K562 (cell line): ENCODE data around the gene C6orf89. TPM values are rescaled to one million over a fixed set of nuclear protein-coding genes. Genes with fewer than 3 reads are reported as not detected.

ENCODE experiments used
- COPS2 ChIP-seq: fragments of 450-650 bp; conservative IDR thresholded peaks from 2 replicates; pipeline ENCODE4 v1.6.1; 2016; ENCODE audit warnings: mild to moderate bottlenecking, moderate library complexity
- FOXJ3 ChIP-seq: sonication (generic); formaldehyde crosslinking; IDR thresholded peaks from 2 replicates; pipeline ENCODE4 v1.4.0; 2020; ENCODE audit warnings: mild to moderate bottlenecking, missing genetic modification reagents
- GATAD2A ChIP-seq: fragments of 450-650 bp; IDR thresholded peaks from 2 replicates; pipeline ENCODE4 v1.6.1; 2017
- SNRNP70 ChIP-seq: fragments of 200-400 bp; formaldehyde crosslinking; optimal IDR thresholded peaks from 2 replicates; pipeline ENCODE3; 2017; ENCODE audit warnings: low read depth, low read length
- TEAD4 ChIP-seq, 2 experiments: sonication (generic) in 1 of 2; formaldehyde crosslinking in 1 of 2; IDR thresholded peaks; 2 replicates each; pipeline versions ENCODE4 v1.6.1 to v1.8.0; 2012 to 2022; ENCODE audit warnings: borderline replicate concordance in 1 of 2, inconsistent platforms in 1 of 2, low read length in 1 of 2, mild to moderate bottlenecking in 1 of 2, missing genetic modification reagents in 1 of 2
- ZNF431 ChIP-seq: sonication (generic); formaldehyde crosslinking; IDR thresholded peaks from 2 replicates; pipeline ENCODE4 v1.8.0; 2022; ENCODE audit warnings: mild to moderate bottlenecking, missing genetic modification reagents
- polyA plus RNA-seq, 8 experiments: library from polyadenylated mRNA; depleted of rRNA in 4 of 8; stranded (reverse) in 5 of 8; unstranded in 3 of 8; fragments of >200 nt; fragmentation: Nextera tagmentation in 2 of 8; fragmentation: Illumina TruSeq in 1 of 8; extraction: Ambion mirVana in 2 of 8; extraction: Trizol in 1 of 8; gene quantifications; 2 replicates each; pipeline versions ENCODE4 v1.2.1 to v1.2.3, GENCODE V29; 2011 to 2014; ENCODE audit warnings: inconsistent platforms in 1 of 8, missing spikeins in 1 of 8
- total RNA-seq, 7 experiments: library from RNA; depleted of rRNA in 6 of 7; stranded (reverse); fragments of >200 nt in 6 of 7; fragmentation: Illumina TruSeq in 2 of 7; extraction: Trizol in 2 of 7; gene quantifications; 2 replicates each; pipeline versions ENCODE4 v1.2.1 to v1.2.3, GENCODE V29; 2011 to 2021; ENCODE audit warnings: low replicate concordance in 1 of 7
- TF ChIP-seq, protein P1 (sequence below): fragments of 450-650 bp; IDR thresholded peaks from 2 replicates; pipeline ENCODE4 v1.6.1; 2016; ENCODE audit warnings: mild to moderate bottlenecking, moderate library complexity
- TF ChIP-seq, protein P2 (sequence below): sonication (generic); formaldehyde crosslinking; IDR thresholded peaks from 2 replicates; pipeline ENCODE4 v1.4.0; 2020; ENCODE audit warnings: mild to moderate bottlenecking, missing genetic modification reagents
- TF ChIP-seq, protein P3 (sequence below): fragments of 250-450 bp; sonication (Bioruptor Pico); IDR thresholded peaks from 2 replicates; pipeline ENCODE4 v1.5.0; 2021; ENCODE audit warnings: mild to moderate bottlenecking, moderate library complexity

The C6orf89 gene
- total and polyA plus RNA-seq, 9 of the 15 experiments (the other 6 are each of a cell fraction or from before 2014, with no cell fraction given) = 35.2 to 111 (median 58.5) TPM

DNA sequence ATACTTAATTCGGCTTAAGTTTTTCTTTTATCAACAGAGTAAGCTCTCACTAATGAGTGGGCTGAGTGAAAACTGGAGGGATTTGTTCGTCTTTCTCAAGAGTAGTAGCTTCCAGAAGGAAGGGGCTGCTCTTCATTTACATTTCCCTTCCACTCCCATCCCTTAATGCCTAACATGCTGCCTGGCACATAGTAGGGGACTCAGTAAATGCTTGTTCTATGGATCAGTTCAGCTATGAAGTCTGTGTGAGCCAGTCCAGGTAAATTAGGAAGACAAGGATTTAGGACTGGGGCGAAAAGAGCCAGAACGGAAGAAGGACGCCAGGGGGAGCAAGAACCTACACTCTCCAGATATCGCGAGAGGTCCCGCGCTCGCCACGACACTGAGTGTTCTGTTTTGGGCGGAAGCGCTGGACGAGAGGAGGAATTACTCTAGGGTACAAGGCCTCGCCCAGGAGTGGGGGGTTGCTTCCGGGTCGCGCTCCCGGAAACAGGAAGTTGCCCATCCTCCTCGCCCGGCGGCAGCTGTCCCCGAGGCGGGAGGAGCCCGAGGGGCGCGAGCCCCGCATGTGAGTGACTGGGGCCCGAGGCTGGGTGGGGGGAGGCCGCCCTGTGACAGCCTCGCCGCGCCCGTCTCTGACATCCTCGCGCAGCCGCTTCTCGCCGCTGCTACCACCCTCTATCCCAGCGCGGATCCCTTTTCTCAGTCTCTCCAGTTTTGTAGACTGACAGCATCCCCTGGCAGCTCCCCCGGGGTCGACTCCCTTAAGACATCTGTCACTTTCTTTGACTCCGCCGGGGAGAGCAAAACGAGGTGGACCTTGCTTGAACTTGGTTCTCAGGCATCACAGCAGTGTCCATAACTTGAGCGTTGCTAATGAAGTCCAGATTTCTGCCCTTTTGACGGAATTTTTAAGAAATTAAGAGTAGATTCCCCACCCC, at the start of gene C6orf89 (continued):
- TF ChIP-seq, protein P1, sequence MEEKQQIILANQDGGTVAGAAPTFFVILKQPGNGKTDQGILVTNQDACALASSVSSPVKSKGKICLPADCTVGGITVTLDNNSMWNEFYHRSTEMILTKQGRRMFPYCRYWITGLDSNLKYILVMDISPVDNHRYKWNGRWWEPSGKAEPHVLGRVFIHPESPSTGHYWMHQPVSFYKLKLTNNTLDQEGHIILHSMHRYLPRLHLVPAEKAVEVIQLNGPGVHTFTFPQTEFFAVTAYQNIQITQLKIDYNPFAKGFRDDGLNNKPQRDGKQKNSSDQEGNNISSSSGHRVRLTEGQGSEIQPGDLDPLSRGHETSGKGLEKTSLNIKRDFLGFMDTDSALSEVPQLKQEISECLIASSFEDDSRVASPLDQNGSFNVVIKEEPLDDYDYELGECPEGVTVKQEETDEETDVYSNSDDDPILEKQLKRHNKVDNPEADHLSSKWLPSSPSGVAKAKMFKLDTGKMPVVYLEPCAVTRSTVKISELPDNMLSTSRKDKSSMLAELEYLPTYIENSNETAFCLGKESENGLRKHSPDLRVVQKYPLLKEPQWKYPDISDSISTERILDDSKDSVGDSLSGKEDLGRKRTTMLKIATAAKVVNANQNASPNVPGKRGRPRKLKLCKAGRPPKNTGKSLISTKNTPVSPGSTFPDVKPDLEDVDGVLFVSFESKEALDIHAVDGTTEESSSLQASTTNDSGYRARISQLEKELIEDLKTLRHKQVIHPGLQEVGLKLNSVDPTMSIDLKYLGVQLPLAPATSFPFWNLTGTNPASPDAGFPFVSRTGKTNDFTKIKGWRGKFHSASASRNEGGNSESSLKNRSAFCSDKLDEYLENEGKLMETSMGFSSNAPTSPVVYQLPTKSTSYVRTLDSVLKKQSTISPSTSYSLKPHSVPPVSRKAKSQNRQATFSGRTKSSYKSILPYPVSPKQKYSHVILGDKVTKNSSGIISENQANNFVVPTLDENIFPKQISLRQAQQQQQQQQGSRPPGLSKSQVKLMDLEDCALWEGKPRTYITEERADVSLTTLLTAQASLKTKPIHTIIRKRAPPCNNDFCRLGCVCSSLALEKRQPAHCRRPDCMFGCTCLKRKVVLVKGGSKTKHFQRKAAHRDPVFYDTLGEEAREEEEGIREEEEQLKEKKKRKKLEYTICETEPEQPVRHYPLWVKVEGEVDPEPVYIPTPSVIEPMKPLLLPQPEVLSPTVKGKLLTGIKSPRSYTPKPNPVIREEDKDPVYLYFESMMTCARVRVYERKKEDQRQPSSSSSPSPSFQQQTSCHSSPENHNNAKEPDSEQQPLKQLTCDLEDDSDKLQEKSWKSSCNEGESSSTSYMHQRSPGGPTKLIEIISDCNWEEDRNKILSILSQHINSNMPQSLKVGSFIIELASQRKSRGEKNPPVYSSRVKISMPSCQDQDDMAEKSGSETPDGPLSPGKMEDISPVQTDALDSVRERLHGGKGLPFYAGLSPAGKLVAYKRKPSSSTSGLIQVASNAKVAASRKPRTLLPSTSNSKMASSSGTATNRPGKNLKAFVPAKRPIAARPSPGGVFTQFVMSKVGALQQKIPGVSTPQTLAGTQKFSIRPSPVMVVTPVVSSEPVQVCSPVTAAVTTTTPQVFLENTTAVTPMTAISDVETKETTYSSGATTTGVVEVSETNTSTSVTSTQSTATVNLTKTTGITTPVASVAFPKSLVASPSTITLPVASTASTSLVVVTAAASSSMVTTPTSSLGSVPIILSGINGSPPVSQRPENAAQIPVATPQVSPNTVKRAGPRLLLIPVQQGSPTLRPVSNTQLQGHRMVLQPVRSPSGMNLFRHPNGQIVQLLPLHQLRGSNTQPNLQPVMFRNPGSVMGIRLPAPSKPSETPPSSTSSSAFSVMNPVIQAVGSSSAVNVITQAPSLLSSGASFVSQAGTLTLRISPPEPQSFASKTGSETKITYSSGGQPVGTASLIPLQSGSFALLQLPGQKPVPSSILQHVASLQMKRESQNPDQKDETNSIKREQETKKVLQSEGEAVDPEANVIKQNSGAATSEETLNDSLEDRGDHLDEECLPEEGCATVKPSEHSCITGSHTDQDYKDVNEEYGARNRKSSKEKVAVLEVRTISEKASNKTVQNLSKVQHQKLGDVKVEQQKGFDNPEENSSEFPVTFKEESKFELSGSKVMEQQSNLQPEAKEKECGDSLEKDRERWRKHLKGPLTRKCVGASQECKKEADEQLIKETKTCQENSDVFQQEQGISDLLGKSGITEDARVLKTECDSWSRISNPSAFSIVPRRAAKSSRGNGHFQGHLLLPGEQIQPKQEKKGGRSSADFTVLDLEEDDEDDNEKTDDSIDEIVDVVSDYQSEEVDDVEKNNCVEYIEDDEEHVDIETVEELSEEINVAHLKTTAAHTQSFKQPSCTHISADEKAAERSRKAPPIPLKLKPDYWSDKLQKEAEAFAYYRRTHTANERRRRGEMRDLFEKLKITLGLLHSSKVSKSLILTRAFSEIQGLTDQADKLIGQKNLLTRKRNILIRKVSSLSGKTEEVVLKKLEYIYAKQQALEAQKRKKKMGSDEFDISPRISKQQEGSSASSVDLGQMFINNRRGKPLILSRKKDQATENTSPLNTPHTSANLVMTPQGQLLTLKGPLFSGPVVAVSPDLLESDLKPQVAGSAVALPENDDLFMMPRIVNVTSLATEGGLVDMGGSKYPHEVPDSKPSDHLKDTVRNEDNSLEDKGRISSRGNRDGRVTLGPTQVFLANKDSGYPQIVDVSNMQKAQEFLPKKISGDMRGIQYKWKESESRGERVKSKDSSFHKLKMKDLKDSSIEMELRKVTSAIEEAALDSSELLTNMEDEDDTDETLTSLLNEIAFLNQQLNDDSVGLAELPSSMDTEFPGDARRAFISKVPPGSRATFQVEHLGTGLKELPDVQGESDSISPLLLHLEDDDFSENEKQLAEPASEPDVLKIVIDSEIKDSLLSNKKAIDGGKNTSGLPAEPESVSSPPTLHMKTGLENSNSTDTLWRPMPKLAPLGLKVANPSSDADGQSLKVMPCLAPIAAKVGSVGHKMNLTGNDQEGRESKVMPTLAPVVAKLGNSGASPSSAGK = peak; percentile 82
- TF ChIP-seq TEAD4 (IDR thresholded peaks at IDR 0.05; ENCODE audit: low read length) (no peak; the same call in 1 of the 2 replicates), TEAD4 (CRISPR knock-in tag; IDR thresholded peaks at IDR 0.05; ENCODE audit: borderline replicate concordance) (no peak), GATAD2A (peak; percentile 79; the same call in 1 of the 2 replicates), SNRNP70 (no peak), FOXJ3 (CRISPR knock-in tag) (no peak), ZNF431 (CRISPR knock-in tag) (peak; percentile 76), COPS2 (no peak)
- TF ChIP-seq, protein P2, sequence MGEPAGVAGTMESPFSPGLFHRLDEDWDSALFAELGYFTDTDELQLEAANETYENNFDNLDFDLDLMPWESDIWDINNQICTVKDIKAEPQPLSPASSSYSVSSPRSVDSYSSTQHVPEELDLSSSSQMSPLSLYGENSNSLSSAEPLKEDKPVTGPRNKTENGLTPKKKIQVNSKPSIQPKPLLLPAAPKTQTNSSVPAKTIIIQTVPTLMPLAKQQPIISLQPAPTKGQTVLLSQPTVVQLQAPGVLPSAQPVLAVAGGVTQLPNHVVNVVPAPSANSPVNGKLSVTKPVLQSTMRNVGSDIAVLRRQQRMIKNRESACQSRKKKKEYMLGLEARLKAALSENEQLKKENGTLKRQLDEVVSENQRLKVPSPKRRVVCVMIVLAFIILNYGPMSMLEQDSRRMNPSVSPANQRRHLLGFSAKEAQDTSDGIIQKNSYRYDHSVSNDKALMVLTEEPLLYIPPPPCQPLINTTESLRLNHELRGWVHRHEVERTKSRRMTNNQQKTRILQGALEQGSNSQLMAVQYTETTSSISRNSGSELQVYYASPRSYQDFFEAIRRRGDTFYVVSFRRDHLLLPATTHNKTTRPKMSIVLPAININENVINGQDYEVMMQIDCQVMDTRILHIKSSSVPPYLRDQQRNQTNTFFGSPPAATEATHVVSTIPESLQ = peak; percentile 92
- TF ChIP-seq, protein P3, sequence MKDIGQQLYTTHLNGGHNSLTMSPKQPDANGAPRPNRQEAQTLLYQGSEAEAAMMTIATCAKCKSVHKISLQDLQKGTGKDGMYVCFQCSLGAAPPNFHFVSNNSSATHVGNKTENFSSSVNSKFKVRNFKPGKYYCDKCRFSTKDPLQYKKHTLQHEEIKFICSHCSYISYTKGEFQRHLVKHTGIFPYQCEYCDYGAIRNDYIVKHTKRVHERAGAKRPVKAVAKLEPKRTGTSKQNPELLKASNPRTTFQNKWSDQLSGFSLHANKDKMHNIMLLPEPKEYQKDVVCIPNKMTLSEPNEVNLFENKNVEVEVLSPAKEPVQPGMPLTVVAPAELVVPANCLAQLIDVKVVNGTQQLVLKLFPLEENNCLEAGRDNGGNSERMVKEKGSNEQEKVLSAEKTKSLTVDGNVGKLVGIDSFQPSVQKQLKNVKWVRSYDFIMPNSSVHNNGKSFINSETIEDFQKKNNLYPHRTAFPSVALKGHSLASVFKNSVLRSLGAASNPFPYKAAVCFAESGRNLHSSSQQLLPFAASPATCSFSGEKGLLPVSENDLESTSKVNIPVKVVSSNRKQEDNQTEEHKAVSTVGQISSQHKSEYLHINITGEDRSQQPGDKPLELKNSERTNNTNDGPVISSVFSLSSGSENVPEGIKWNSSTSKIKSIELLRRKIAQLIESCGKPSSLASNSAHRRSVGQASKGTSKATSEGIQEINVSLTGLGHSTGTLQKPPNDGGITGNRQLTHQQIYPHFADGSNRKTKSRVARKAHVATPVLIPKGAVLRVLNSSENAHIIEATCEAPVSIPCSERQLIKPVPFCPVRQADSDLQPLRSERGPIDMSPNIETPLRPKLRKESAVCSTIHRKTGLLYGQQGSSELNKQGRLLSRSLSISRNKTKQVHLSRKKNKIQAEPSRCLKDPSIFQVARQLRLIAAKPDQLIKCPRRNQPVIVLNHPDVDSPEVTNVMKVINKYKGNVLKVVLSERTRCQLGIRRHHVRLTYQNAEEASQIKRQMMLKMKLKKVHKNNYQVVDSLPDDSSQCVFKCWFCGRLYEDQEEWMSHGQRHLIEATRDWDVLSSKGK (CRISPR knock-in tag) = no peak
